ENCODE measurements around the gene KCNIP4.

Gene KCNIP4

DNA sequence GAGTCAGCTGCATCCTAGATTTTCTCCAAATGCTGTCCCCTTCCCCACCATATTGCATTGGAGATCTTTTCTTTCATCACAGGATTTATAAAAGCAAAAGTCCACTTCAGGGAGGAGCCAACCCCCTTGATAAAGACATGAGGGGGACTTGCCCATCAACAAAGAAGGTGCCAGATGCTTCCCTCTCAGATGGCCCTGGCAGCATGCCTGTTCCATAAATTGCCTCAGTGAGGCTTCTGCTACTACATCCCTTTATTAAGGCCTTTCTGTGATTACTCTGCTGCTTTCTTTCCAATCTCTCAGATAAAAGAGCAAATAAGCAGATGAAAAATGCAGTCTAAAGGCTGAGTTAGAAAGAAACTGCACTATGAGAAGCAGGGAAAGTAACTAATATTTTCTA is 736.7 kb downstream of the KCNIP4 start:
- DNase-seq (ENCODE audit: extremely low read depth, low read depth) = no peak
- TF ChIP-seq, protein P1, sequence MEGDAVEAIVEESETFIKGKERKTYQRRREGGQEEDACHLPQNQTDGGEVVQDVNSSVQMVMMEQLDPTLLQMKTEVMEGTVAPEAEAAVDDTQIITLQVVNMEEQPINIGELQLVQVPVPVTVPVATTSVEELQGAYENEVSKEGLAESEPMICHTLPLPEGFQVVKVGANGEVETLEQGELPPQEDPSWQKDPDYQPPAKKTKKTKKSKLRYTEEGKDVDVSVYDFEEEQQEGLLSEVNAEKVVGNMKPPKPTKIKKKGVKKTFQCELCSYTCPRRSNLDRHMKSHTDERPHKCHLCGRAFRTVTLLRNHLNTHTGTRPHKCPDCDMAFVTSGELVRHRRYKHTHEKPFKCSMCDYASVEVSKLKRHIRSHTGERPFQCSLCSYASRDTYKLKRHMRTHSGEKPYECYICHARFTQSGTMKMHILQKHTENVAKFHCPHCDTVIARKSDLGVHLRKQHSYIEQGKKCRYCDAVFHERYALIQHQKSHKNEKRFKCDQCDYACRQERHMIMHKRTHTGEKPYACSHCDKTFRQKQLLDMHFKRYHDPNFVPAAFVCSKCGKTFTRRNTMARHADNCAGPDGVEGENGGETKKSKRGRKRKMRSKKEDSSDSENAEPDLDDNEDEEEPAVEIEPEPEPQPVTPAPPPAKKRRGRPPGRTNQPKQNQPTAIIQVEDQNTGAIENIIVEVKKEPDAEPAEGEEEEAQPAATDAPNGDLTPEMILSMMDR (IDR thresholded peaks at IDR 0.05; ENCODE audit: low read depth, low read length, missing control alignments) = no peak
- no peak overlapping the region for H3K4me3 ChIP-seq (replicated peaks; ENCODE audit: low read depth, low read length)

DNA sequence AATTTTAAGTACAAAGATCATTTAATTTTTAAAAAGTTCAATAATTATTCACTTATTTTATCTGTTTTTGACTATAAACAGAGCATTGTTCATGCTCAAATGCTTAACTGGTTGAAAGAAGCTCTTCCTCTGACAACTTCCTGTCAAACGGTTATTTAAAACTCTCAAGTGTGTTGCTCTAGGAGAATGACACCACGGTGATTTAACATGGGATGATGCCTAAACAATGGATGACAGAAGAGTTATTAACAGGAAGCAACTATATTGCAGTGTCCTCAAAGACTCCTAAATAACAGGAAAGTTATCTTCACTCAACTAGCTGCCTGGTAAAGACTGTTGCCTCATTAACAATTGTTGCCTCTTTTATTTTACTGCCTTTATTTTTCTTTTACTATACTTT is 738.7 kb downstream of the KCNIP4 start:
- H3K4me3 ChIP-seq (replicated peaks; ENCODE audit: low read depth, low read length) = no peak overlapping the region
- TF ChIP-seq, protein P1 (IDR thresholded peaks at IDR 0.05; ENCODE audit: low read depth, low read length, missing control alignments) = no peak
- no peak for DNase-seq (ENCODE audit: extremely low read depth, low read depth)

DNA sequence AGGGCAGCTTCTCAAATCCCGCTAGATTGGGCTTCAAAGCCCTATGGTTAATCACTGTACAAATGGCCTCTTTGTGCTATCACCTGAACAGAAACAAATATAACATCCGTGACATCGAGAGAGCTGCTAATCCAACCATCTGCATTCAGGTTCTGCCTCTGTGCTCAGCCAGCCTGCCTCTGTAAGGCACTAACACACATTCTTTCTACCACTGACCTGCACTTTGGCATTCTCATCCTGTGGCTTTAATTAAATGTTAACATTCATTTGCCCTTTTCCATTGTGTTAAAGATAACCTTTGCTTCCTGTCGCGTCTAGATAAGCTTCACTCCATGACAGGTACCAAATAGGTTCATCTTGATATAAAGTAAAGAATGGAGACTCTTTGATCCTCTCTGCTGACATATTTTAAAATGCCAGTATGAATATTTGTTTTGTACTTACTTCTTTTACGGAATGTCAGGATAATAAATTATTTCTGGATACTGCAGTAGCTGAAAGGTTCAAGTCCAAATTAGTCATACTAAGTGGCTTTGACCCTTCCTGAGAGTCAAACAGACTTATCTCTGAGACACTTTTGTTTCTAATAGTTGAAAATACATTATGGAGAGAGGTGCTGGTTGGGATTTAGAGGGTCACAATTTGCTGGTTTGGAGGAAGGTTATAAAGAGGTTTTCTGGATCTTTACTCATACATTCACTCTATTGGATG is 742.6 kb downstream of the KCNIP4 start:
- TF ChIP-seq, protein P1 (IDR thresholded peaks at IDR 0.05; ENCODE audit: low read depth, low read length, missing control alignments) = no peak
- DNase-seq (ENCODE audit: extremely low read depth, low read depth) = no peak
- H3K4me3 ChIP-seq (replicated peaks; ENCODE audit: low read depth, low read length) = no peak overlapping the region

DNA sequence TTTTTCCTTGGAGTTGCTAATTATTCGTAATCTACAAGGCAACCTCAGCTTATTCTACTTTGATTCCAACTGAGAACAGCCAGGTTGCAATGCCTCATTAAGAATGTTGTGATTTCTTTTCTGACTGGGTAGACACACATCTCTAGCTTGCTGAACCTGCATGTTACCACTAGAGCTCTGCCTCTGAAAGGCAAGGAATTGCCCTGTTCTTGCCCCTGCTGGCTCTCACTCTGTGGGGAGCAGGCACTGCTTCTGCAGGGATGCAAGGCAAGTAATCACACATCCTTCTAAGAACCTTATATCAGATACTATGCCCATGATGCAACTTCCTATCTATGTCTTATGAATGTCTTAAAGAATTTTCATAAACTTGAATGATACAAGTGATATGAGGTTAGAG is 745.2 kb downstream of the KCNIP4 start:
- TF ChIP-seq, protein P1 (IDR thresholded peaks at IDR 0.05; ENCODE audit: low read depth, low read length, missing control alignments) = no peak
- DNase-seq (ENCODE audit: extremely low read depth, low read depth) = no peak
- H3K4me3 ChIP-seq (replicated peaks; ENCODE audit: low read depth, low read length) = no peak overlapping the region

DNA sequence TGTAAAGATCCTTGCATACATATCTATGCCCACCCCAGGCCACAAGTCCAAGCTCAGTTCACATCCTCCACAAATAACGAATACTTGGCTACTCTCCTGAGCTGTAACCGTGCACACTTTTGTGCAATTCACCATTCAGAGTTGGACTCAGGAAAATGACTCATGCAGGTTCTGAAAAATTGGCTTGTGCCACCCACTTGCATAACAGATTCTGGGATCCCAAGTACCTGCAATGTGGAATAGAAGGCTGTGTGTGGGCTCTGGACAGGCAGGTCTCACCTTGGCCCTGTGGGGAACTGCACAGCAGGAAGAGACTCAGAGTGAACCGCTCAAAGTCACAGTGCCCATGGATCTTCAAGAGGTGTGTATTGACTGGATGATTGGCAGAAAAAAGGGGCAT is 745.6 kb downstream of the KCNIP4 start:
- no peak for DNase-seq (ENCODE audit: extremely low read depth, low read depth)
- TF ChIP-seq, protein P1 (IDR thresholded peaks at IDR 0.05; ENCODE audit: low read depth, low read length, missing control alignments) = no peak
- H3K4me3 ChIP-seq (replicated peaks; ENCODE audit: low read depth, low read length) = no peak overlapping the region

DNA sequence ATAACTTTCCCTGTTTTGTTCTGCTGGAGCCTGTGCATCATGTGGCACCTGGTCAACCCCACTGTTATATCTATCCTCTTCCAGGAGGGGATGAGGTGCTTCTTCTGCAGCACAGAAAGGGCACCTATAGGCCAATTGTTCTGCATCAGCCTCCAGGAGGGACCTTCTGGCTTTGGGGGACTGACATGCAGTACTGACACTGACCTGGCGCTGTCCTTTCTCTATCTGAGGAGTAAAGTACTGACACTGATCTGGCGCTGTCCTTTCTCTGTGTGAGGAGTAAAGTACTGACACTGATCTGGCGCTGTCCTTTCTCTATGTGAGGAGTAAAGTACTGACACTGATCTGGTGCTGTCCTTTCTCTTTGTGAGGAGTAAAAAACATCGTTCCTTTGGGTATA is 749.9 kb downstream of the KCNIP4 start:
- H3K4me3 ChIP-seq (replicated peaks; ENCODE audit: low read depth, low read length) = no peak overlapping the region
- DNase-seq (ENCODE audit: extremely low read depth, low read depth) = no peak
- TF ChIP-seq, protein P1 (IDR thresholded peaks at IDR 0.05; ENCODE audit: low read depth, low read length, missing control alignments) = no peak

DNA sequence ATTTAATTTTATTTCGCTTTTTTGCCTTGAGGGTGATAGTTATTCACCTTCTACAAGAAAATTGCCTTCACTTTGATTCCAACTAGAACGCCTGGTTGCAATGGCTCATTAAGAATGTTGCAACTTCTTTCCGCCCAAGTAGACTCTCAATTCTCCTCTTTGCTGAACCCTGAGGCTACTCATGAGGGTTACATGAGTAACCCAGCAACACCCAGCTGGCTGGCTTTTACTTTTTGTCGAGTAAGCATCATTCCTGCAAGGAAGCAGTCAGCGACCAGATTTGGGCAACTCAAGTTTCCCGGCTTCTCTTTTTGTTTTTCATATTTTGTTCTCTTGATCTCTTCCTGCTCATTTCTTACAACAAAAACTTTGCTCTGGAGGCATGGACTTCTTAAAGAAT is 752.9 kb downstream of the KCNIP4 start:
- TF ChIP-seq, protein P1 (IDR thresholded peaks at IDR 0.05; ENCODE audit: low read depth, low read length, missing control alignments) = no peak
- no peak overlapping the region for H3K4me3 ChIP-seq (replicated peaks; ENCODE audit: low read depth, low read length)
- no peak for DNase-seq (ENCODE audit: extremely low read depth, low read depth)
